Measurements from ENCODE around the gene EIF3F.

Gene EIF3F

DNA sequence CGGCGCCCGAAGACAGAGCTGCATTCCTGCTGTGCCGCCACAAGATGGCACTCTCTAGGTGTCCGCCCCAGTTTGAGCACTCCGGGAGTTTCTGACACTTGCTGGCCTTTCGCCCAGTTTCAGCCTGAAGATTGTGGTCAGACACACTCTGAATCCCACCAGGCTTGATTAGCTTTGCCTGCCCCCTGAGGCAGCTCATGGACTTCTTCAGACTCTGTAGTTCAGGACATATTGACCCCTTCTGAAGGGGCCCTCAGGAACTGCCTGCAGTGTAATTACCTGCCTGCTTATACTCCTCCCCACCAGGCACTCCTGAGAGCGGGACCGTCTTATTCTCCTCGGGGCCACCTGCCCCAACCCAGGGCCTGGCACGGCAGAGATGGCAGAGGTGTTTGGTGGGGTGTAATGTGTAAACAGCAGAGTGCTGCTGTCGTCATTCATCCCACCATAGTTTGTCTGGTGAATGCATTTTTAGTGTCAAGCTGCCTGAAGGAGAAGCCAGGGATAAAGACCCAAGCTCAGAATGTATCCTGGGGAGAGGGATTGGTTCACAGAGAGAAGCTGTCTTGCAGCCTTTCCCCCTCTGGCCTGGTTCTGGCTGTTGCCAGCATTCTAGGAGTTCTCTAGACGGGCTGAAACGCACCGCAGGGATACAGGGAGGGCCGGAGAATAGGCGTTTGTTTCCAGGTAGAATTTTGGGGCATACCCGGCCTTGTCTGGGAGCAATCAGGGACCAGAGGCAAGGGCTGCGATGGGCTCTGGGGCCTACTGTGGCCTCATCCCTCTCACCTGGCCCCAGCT, 46.4 kb downstream of the EIF3F start:
- Histone ChIP-seq H3K36me3 (ENCODE audit: control insufficient read depth, insufficient read depth, low read length) (no peaks in the 10 kb centered on the region), H3K27ac (ENCODE audit: low read depth, low read length, severe bottlenecking) (no peak overlapping the region), H3K4me1 (ENCODE audit: control insufficient read depth, insufficient read depth, low read length, poor library complexity, severe bottlenecking) (no peaks in the 10 kb centered on the region), H3K4me3 (ENCODE audit: extremely low read depth, insufficient read depth, low read length, poor library complexity, severe bottlenecking) (no peak overlapping the region), H3K9me3 (ENCODE audit: control insufficient read depth, low read length) (no peaks in the 10 kb centered on the region)
- WGBS, 2 experiments (ENCODE audit: insufficient coverage in 2 of 2) = 51 to 57% methylated on average over 14 to 19 of the region's 19 CpGs

DNA sequence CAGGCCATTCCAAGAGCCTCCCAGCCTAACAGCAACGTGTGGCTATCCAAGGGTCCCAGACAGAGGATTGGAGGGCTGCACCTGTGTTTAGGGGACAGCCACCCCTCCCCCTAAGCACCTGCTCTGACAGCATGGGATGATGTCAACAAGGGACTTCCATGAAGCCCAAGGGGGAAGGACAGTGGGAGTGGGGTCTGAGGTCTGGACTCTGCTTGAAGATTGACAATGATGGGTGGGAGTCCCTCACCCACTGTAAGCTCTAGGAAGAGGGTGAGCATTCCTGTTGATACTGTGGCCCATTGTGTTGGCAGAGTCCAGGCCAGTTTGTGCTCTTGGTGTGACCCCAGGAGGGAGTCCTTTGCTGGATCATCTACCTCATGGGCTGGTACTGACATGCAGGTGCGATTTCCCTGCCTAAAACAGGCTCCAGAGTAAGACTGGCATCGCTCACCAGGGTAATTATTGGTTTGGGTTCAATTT, 47.0 kb downstream of the EIF3F start:
- Histone ChIP-seq H3K4me3 (ENCODE audit: extremely low read depth, insufficient read depth, low read length, poor library complexity, severe bottlenecking) (no peak overlapping the region), H3K36me3 (ENCODE audit: control insufficient read depth, insufficient read depth, low read length) (no peaks in the 10 kb centered on the region), H3K9me3 (ENCODE audit: control insufficient read depth, low read length) (no peaks in the 10 kb centered on the region), H3K4me1 (ENCODE audit: control insufficient read depth, insufficient read depth, low read length, poor library complexity, severe bottlenecking) (no peaks in the 10 kb centered on the region), H3K27ac (ENCODE audit: low read depth, low read length, severe bottlenecking) (no peak overlapping the region)
- 81% methylated on average over 2 of the region's 3 CpGs; no CpG with 5 or more reads in 1 of the 2 experiments for WGBS, 2 experiments (ENCODE audit: insufficient coverage in 2 of 2)

DNA sequence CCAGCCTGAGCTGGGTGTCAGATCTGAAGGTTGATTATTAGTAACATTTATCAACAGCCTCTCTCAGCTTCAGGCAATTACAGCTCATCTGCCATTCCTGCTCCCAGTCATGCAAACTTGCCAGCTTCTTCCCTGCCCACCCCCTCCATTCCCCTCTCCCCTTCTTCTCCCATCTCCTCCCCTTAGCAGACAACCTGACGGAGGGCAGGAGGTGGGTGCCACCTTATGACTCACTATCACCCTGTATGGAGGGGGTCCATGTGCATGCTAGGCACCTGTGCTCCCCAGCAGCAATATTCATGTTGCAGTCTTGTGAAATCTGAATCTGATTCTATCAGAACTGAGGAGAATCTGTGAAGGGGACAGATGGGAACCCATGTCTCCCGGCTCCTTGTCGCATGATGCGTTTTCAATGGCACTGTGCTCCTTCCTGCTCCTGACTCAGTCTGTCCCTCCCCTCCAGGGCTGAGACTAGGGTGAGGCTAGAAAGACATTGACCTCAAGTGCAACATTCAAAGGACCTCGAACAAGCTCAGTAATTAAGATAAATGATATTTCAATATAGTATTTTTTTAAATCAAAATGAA, 47.6 kb downstream of the EIF3F start:
- Histone ChIP-seq H3K4me3 (ENCODE audit: extremely low read depth, insufficient read depth, low read length, poor library complexity, severe bottlenecking) (no peak overlapping the region), H3K4me1 (ENCODE audit: control insufficient read depth, insufficient read depth, low read length, poor library complexity, severe bottlenecking) (no peaks in the 10 kb centered on the region), H3K27ac (ENCODE audit: low read depth, low read length, severe bottlenecking) (no peak overlapping the region), H3K9me3 (ENCODE audit: control insufficient read depth, low read length) (no peaks in the 10 kb centered on the region), H3K36me3 (ENCODE audit: control insufficient read depth, insufficient read depth, low read length) (no peaks in the 10 kb centered on the region)
- WGBS, 2 experiments (ENCODE audit: insufficient coverage in 2 of 2) = 100% methylated on average over 3 of the region's 5 CpGs; no CpG with 5 or more reads in 1 of the 2 experiments

DNA sequence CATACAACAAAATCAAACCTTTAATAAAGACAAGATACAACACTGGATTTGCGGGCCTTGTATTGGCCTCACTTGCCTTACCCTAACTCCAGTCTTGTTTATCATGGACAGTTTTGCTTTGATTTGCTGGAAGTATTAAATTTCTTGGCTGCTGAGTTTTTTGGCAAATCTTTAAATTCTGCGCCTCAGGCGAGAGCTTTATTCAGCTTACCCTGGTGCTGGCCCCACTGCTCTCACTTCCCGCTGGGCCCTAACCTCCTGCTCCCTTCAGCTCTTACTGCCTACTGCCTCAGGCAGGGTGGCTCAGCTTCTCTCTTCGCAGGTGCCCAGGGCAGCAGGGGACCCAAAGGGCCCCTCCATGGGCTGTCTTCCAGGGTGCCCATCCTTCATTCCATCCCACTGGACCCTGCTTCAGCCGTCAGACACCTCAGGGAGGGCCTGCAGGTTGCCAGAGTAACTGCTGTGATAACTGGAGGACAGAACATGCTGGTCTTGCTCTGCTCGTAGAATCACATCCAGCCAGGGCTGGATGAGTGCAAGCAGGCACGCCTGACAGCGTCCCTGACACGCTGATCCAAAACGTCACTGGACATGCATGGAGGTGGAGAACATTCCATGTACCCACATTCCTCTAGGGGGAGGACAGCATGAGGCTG, 48.2 kb downstream of the EIF3F start:
- Histone ChIP-seq H3K36me3 (ENCODE audit: control insufficient read depth, insufficient read depth, low read length) (no peaks in the 10 kb centered on the region), H3K4me3 (ENCODE audit: extremely low read depth, insufficient read depth, low read length, poor library complexity, severe bottlenecking) (no peak overlapping the region), H3K4me1 (ENCODE audit: control insufficient read depth, insufficient read depth, low read length, poor library complexity, severe bottlenecking) (no peaks in the 10 kb centered on the region), H3K27ac (ENCODE audit: low read depth, low read length, severe bottlenecking) (no peak overlapping the region), H3K9me3 (ENCODE audit: control insufficient read depth, low read length) (no peaks in the 10 kb centered on the region)
- WGBS, 2 experiments (ENCODE audit: insufficient coverage in 2 of 2) = 84 to 85% methylated on average over 7 to 10 of the region's 11 CpGs

DNA sequence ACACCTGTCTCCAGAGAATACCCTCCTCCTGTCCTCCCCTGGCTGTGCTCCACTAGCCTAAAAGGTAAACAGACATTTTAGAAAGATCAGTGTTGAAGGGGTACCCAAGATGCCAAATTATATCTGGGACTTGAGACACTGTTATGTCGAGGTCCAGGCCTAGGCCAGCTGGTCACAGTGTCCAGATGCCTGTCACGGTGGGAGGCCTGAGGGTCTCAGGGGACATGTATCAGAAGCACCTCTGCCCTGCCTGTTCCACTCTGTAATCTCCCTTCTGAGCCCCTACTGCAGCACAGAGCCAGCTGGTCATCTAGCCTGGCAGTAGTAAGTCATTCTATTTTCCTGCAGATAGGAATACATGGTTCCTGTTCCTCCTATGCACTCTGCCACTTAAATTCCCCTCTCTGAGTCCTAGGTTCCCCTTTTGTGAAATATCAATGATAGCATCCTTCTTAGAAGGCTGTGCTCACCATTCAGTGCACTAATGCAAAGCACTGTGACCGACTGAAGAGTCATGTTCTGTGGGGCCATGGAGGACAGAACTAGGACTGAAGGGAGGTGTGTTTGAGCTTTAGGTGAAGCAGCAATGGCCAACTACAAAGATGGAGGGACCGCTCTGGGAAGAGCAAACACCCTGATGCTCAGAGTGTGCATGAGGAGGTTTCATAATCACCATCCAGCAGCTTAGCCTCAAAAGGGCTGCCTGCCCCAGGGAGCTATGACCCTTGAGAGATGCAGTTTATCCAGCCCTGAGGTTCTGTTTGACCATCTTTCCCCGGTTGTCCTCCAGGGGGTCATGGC, 49.1 kb downstream of the EIF3F start:
- Histone ChIP-seq H3K4me1 (ENCODE audit: control insufficient read depth, insufficient read depth, low read length, poor library complexity, severe bottlenecking) (no peaks in the 10 kb centered on the region), H3K9me3 (ENCODE audit: control insufficient read depth, low read length) (no peaks in the 10 kb centered on the region), H3K36me3 (ENCODE audit: control insufficient read depth, insufficient read depth, low read length) (no peaks in the 10 kb centered on the region), H3K27ac (ENCODE audit: low read depth, low read length, severe bottlenecking) (no peak overlapping the region), H3K4me3 (ENCODE audit: extremely low read depth, insufficient read depth, low read length, poor library complexity, severe bottlenecking) (no peak overlapping the region)
- 81 to 84% methylated on average over 5 of the region's 5 CpGs for WGBS, 2 experiments (ENCODE audit: insufficient coverage in 2 of 2)

DNA sequence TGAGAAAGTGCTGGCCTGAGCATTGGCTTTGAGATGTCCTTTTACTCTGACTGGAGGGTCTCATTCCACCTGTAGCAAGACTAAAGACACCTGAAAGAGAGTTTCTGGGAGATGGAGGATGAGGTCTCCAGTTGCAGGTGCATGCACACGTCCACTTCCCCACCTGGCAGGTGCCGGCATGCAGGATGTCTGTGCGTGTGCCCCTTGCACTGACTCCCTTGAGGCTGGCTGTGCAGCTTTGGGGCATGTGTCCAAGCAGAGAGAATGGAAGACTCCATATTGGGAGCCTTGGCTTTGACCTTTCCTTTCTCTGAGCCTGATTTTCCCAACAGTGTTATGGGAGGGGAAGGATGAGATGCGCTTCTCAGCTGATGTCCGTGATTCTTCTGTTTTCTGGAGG, 49.8 kb downstream of the EIF3F start:
- no peak overlapping the region for H3K4me3 ChIP-seq (ENCODE audit: extremely low read depth, insufficient read depth, low read length, poor library complexity, severe bottlenecking)
- H3K27ac ChIP-seq (ENCODE audit: low read depth, low read length, severe bottlenecking) = no peak overlapping the region
- H3K36me3 ChIP-seq (ENCODE audit: control insufficient read depth, insufficient read depth, low read length) = no peaks in the 10 kb centered on the region
- no peaks in the 10 kb centered on the region for H3K9me3 ChIP-seq (ENCODE audit: control insufficient read depth, low read length)
- 90 to 100% methylated on average over 2 to 4 of the region's 5 CpGs for WGBS, 2 experiments (ENCODE audit: insufficient coverage in 2 of 2)
- no peaks in the 10 kb centered on the region for H3K4me1 ChIP-seq (ENCODE audit: control insufficient read depth, insufficient read depth, low read length, poor library complexity, severe bottlenecking)

DNA sequence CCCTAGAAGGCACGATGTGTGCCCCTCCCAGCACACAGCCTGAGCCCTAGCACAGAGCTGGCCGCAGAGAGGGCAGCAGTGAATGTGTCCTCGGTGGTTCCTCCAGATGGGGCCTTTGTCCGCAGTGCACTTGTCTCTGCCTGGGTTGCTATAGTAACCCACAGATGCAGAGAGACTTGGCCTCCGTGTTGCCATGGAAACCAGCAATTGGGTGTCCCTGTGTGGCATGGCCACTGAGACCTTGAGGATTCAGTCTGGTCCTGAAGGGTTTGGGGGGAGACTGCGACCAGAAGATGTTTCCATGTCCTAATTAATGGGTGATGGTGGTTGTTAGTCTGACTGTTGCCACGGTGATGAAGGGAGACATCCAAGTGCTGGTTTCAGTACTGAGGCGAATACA, 51.3 kb downstream of the EIF3F start:
- H3K27ac ChIP-seq (ENCODE audit: low read depth, low read length, severe bottlenecking) = no peak overlapping the region
- 76 to 82% methylated on average over 5 to 7 of the region's 8 CpGs for WGBS, 2 experiments (ENCODE audit: insufficient coverage in 2 of 2)
- no peaks in the 10 kb centered on the region for H3K9me3 ChIP-seq (ENCODE audit: control insufficient read depth, low read length)
- no peak overlapping the region for H3K4me3 ChIP-seq (ENCODE audit: extremely low read depth, insufficient read depth, low read length, poor library complexity, severe bottlenecking)
- H3K36me3 ChIP-seq (ENCODE audit: control insufficient read depth, insufficient read depth, low read length) = no peaks in the 10 kb centered on the region
- H3K4me1 ChIP-seq (ENCODE audit: control insufficient read depth, insufficient read depth, low read length, poor library complexity, severe bottlenecking) = no peaks in the 10 kb centered on the region

DNA sequence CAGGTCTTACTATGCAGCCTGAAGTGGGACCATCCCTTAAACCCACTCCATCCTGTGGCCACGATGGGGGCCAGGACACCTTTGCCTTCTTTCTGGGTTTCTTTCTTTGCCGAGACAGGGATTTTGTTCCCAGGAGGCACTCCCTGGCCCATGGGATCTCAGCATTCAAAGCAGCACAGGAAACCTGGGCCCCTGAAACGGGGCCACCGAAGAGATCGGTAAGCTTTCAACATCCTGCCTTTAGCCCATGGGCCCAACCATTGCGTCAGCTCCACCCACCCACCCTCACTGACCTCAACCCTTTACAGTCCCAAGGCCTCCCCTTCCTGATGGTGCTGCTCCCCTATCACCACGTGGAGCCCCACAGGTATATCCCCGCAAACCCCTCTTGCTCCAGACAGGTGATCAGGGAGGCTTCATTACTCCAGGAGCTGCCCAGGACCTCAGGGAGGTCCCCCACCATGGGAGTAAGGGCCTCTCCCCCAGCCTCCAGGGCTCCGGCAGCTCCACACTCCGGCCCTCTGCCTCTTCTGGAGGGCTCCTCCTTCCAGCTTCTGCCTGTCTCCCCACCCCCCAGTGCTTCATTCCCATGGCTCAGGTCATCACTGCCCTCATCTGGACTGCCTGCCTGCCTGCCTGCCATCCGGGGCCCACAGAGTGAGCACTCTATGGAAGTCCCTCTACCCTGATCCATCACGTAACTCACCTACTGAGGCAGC, 51.8 kb downstream of the EIF3F start:
- H3K36me3 ChIP-seq (ENCODE audit: control insufficient read depth, insufficient read depth, low read length) = no peaks in the 10 kb centered on the region
- no peaks in the 10 kb centered on the region for H3K4me1 ChIP-seq (ENCODE audit: control insufficient read depth, insufficient read depth, low read length, poor library complexity, severe bottlenecking)
- H3K27ac ChIP-seq (ENCODE audit: low read depth, low read length, severe bottlenecking) = no peak overlapping the region
- no peak overlapping the region for H3K4me3 ChIP-seq (ENCODE audit: extremely low read depth, insufficient read depth, low read length, poor library complexity, severe bottlenecking)
- no peaks in the 10 kb centered on the region for H3K9me3 ChIP-seq (ENCODE audit: control insufficient read depth, low read length)
- 83 to 93% methylated on average over 10 to 12 of the region's 12 CpGs for WGBS, 2 experiments (ENCODE audit: insufficient coverage in 2 of 2)

DNA sequence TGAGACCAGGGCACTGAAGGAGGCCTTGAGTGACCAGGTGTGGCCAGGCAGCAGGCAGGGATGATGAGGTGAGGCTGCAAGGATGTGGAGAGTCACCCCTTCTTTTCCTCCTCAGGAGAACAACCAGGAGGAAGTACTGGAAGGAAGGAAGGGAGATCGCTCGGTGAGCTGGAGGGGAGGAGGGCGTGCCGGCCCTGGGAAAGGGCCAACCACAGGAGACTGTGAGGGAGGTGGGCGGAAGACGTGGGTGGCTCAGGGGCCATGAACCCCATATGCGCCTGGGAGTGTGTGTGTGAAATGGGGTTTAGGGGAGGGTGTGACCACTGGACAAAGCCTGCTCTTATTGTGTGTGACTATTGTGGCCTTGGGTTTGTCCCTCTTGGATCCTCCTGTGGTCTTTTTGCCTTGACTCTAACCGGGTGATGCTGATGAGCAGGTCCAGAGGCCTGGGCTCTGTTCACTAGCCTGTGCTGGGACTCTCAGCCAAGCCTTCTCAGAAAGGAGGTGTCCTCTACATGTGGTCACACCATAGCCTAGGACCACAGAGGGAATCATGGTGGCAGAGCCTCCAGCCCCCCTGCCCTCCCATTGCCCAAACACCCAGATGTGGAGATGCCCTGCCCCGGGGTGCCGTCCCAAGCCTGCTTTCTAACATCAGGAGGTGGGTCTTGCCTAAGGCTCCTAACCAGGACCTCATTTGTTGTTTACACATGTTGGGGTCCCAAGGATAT, 52.6 kb downstream of the EIF3F start:
- H3K4me3 ChIP-seq (ENCODE audit: extremely low read depth, insufficient read depth, low read length, poor library complexity, severe bottlenecking) = no peak overlapping the region
- H3K4me1 ChIP-seq (ENCODE audit: control insufficient read depth, insufficient read depth, low read length, poor library complexity, severe bottlenecking) = no peaks in the 10 kb centered on the region
- no peaks in the 10 kb centered on the region for H3K9me3 ChIP-seq (ENCODE audit: control insufficient read depth, low read length)
- WGBS, 2 experiments (ENCODE audit: insufficient coverage in 2 of 2) = 89 to 92% methylated on average over 8 of the region's 10 CpGs
- no peak overlapping the region for H3K27ac ChIP-seq (ENCODE audit: low read depth, low read length, severe bottlenecking)
- H3K36me3 ChIP-seq (ENCODE audit: control insufficient read depth, insufficient read depth, low read length) = no peaks in the 10 kb centered on the region

Measured in mesodermal cell (in vitro differentiated cells).